Endothelial cell of umbilical vein (primary cell): ENCODE measurements around the gene ZBTB7C. TPM values are rescaled to one million over a fixed set of nuclear protein-coding genes. Genes with fewer than 3 reads are reported as not detected.

Experiments used
- Bru-seq: library from RNA; stranded (reverse); fragments of 400-500 nt; gene quantifications from one replicate; lab custom pipeline; 2021; lab: Mats Ljungman, UMichigan
- BruChase-seq, 2 experiments: library from RNA; stranded (reverse); fragments of 400-500 nt; gene quantifications; one replicate each; lab custom pipeline; 2021; lab: Mats Ljungman, UMichigan
- BruUV-seq: library from RNA; stranded (reverse); fragments of 400-500 nt; replicated peaks from 2 replicates; lab custom pipeline; 2021; lab: Mats Ljungman, UMichigan
- CTCF ChIA-PET: fragments of 300-600, 350-600 bp; sonication (Branson Sonifier 250); formaldehyde crosslinking; loops from one replicate; lab custom pipeline; 2021; ENCODE audit warnings: antibody characterized with exemption, inconsistent platforms; lab: Charles Lee
- POLR2A ChIA-PET: fragments of 300-600, 350-600 bp; sonication (Branson Sonifier 250); formaldehyde crosslinking; loops from one replicate; lab custom pipeline; 2021; ENCODE audit warnings: antibody characterized with exemption, inconsistent platforms; lab: Charles Lee
- DNase-seq: peaks from one replicate; pipeline ENCODE4 v3.0.0-alpha.2; 2011; ENCODE audit warnings: low read depth, low spot score
- FAIRE-seq: peaks from 2 replicates; lab custom pipeline; 2011; peaks lifted over from hg19 to GRCh38; lab: Jason Lieb, UNC
- H2AFZ ChIP-seq: 2 replicates; pipeline ENCODE4 v1.6.0; 2012; ENCODE audit warnings: low read depth, low read length, control low read depth, inconsistent platforms
- H3K27ac ChIP-seq: 2 replicates; pipeline ENCODE4 v1.5.1; 2011; ENCODE audit warnings: low read depth, mild to moderate bottlenecking, control low read depth, low read length, moderate library complexity; ENCODE audit not compliant: insufficient read depth
- H3K27me3 ChIP-seq, 2 experiments: 2 replicates each; pipeline versions ENCODE4 v1.6.0 to v1.6.1; 2011; ENCODE audit warnings: low read length in 2 of 2, mixed read lengths in 1 of 2; ENCODE audit not compliant: control insufficient read depth in 2 of 2, insufficient read depth in 2 of 2
- H3K36me3 ChIP-seq, 2 experiments: 2 replicates in 1 of 2; 3 replicates in 1 of 2; pipeline ENCODE4 v1.5.1; 2011; ENCODE audit warnings: low read length in 2 of 2, mild to moderate bottlenecking in 1 of 2, moderate library complexity in 1 of 2; ENCODE audit not compliant: control insufficient read depth in 2 of 2, insufficient read depth in 2 of 2; ENCODE audit errors: extremely low read depth in 1 of 2
- H3K4me1 ChIP-seq: 3 replicates; pipeline ENCODE4 v1.5.1; 2011; ENCODE audit warnings: mild to moderate bottlenecking, low read length; ENCODE audit not compliant: control insufficient read depth, insufficient read depth; ENCODE audit errors: extremely low read depth
- H3K4me2 ChIP-seq: 2 replicates; pipeline ENCODE4 v1.6.1; 2011; ENCODE audit warnings: low read length, control low read depth, mixed read lengths; ENCODE audit not compliant: insufficient read depth
- H3K4me3 ChIP-seq, 3 experiments: fragments of 200-600 bp in 1 of 3; sonication (generic), shearing (Covaris generic) in 1 of 3; replicated peaks in 1 of 3; 2 replicates each; pipeline ENCODE4 v1.5.1; 2011 to 2016; ENCODE audit warnings: control low read depth in 3 of 3, low read length in 3 of 3, mild to moderate bottlenecking in 2 of 3, inconsistent platforms in 1 of 3, low read depth in 1 of 3, moderate library complexity in 1 of 3; ENCODE audit not compliant: insufficient read depth in 1 of 3
- H3K79me2 ChIP-seq: 2 replicates; pipeline ENCODE4 v1.6.0; 2012; ENCODE audit warnings: low read length, inconsistent platforms; ENCODE audit not compliant: control insufficient read depth, insufficient read depth
- H3K9ac ChIP-seq: replicated peaks from 2 replicates; pipeline ENCODE3; 2011; ENCODE audit warnings: low read length, control low read depth; ENCODE audit not compliant: insufficient read depth; ENCODE audit errors: extremely low read depth
- H3K9me1 ChIP-seq: replicated peaks from 3 replicates; pipeline ENCODE4 v1.6.0; 2011; ENCODE audit warnings: mild to moderate bottlenecking, low read length; ENCODE audit not compliant: control insufficient read depth, insufficient read depth; ENCODE audit errors: extremely low read depth
- H3K9me3 ChIP-seq: replicated peaks from 2 replicates; pipeline ENCODE4 v1.5.1; 2012; ENCODE audit warnings: low read length, inconsistent platforms; ENCODE audit not compliant: control insufficient read depth, insufficient read depth
- H4K20me1 ChIP-seq: replicated peaks from 2 replicates; pipeline ENCODE3; 2011; ENCODE audit warnings: mild to moderate bottlenecking, low read length; ENCODE audit not compliant: control insufficient read depth, insufficient read depth; ENCODE audit errors: extremely low read depth
- CTCF ChIP-seq, 2 donors: IDR thresholded peaks; 1 replicate in 1 of 2; 2 replicates in 1 of 2; pipeline ENCODE4 v1.5.1; 2011; ENCODE audit warnings: low read length in 2 of 2, mild to moderate bottlenecking in 2 of 2, moderate library complexity in 2 of 2, control low read depth in 1 of 2, inconsistent platforms in 1 of 2, low read depth in 1 of 2; ENCODE audit not compliant: insufficient read depth in 1 of 2; ENCODE audit errors: extremely low read depth in 1 of 2
- EZH2 ChIP-seq: IDR thresholded peaks from 2 replicates; pipeline ENCODE4 v1.6.1; 2012; ENCODE audit warnings: borderline replicate concordance, low read depth, mild to moderate bottlenecking, moderate library complexity, low read length, inconsistent platforms; ENCODE audit not compliant: severe bottlenecking
- FOS ChIP-seq: IDR thresholded peaks from 2 replicates; pipeline ENCODE4 v1.6.1; 2011; ENCODE audit warnings: mild to moderate bottlenecking, low read length, moderate library complexity, borderline replicate concordance; ENCODE audit not compliant: insufficient read depth
- GATA2 ChIP-seq: IDR thresholded peaks from 2 replicates; pipeline ENCODE4 v1.7.0; 2011; ENCODE audit warnings: low read depth, mild to moderate bottlenecking, moderate library complexity, mixed read lengths, low read length; ENCODE audit not compliant: insufficient read length, insufficient read depth
- POLR2A ChIP-seq: IDR thresholded peaks from 2 replicates; pipeline ENCODE4 v1.6.1; 2012; ENCODE audit warnings: low read depth, mild to moderate bottlenecking, control low read depth, low read length
- dilution Hi-C: fragments of 300-500 bp; cut with MboI; formaldehyde crosslinking; loops from one replicate; pipeline ENCODE4 v1.15.0; 2019; ENCODE audit warnings: low sequenced_read_pairs; ENCODE audit not compliant: extremely low pct_ligation_motif_present
- intact Hi-C: fragments of 100-400 bp; cut with micrococcal nuclease; formaldehyde crosslinking; loops from one replicate; pipeline ENCODE4 v1.10.0; 2022
- long read RNA-seq: library from polyadenylated mRNA; stranded (forward); transcript quantifications from one replicate; pipeline ENCODE4 v2.0.0, GENCODE V29; 2021
- polyA minus RNA-seq, 3 experiments: library from RNA; depleted of rRNA, polyadenylated mRNA; stranded (reverse); fragments of >200 nt; gene quantifications; 1 replicate in 1 of 3; 2 replicates in 2 of 3; pipeline ENCODE4 v1.2.3, GENCODE V29; 2011
- polyA plus RNA-seq, 4 experiments: library from polyadenylated mRNA; depleted of rRNA in 3 of 4; stranded (reverse) in 3 of 4; unstranded in 1 of 4; fragments of >200 nt; gene quantifications; 2 replicates each; pipeline versions ENCODE4 v1.2.1 to v1.2.3, GENCODE V29; 2011 to 2012; ENCODE audit warnings: missing spikeins in 1 of 4
- total RNA-seq: library from RNA; stranded (reverse); gene quantifications from 2 replicates; pipeline ENCODE4 v1.2.3, GENCODE V29; 2021

The ZBTB7C gene
- total RNA-seq (not detected in 2 replicates), polyA plus RNA-seq (not detected in 2 replicates), polyA minus RNA-seq (not detected in 2 replicates), Bru-seq, nascent RNA (percentile 0 among the genes with signal in this experiment), BruChase-seq, experiment 1, labeled RNA remaining after a 6-hour chase (percentile 2 among the genes with signal in this experiment), BruChase-seq, experiment 2, labeled RNA remaining after a 2-hour chase (percentile 1 among the genes with signal in this experiment)
- polyA plus RNA-seq (2011; cell fraction: cytosol; rRNA removed) = not detected in 2 replicates
- not detected in 2 replicates for polyA plus RNA-seq (2011; cell fraction: nucleus; rRNA removed)
- not detected in 2 replicates for polyA plus RNA-seq (2012)
- 2.3 TPM for polyA minus RNA-seq (2011; cell fraction: cytosol; rRNA and poly(A)+ RNA removed)
- not detected in 2 replicates for polyA minus RNA-seq (2011; cell fraction: nucleus; rRNA and poly(A)+ RNA removed)
- long read RNA-seq = 0 reads

GRCh38 chr18:48408727-48409590, at the start of gene ZBTB7C:
Gene ZBTB7C (minus strand): TSS chr18:48409383.
- H3K9ac ChIP-seq = no peak within 1 kb of the TSS
- no peaks in the 10 kb centered on the region for H3K36me3 ChIP-seq
- FAIRE-seq (no peak), DNase-seq (peak; percentile 3)
- peaks cover 40 to 52% of the 10 kb centered on the region in 2 experiments for H3K27me3 ChIP-seq
- no peaks in the 10 kb centered on the region for H4K20me1 ChIP-seq
- no peaks in the 10 kb centered on the region for H3K79me2 ChIP-seq
- H3K4me3 ChIP-seq = peak within 1 kb of the TSS; percentile 42 to 52 (median 49)
- peak within 1 kb of the TSS; percentile 58 for H3K4me2 ChIP-seq
- ChIA-PET POLR2A (no interaction called here), CTCF (interaction anchor here (1.3 kb wide), 1 partner anchor 13 kb away, joined by 6 read pairs; no protein-coding TSS in a partner anchor)
- no peaks in the 10 kb centered on the region for H3K9me3 ChIP-seq
- H3K4me1 ChIP-seq = peaks cover 4% of the 10 kb centered on the region
- H2AFZ ChIP-seq = peak within 1 kb of the TSS; percentile 57
- H3K9me1 ChIP-seq = peaks cover 2% of the 10 kb centered on the region
- no TSS peak for BruUV-seq
- H3K27ac ChIP-seq = no peak within 1 kb of the TSS
- intact Hi-C loops = no loop called here
- TF ChIP-seq EZH2 (peak; percentile 89), GATA2 (no peak), CTCF (IDR thresholded peaks at IDR 0.05; ENCODE audit: extremely low read depth in 1 of 2, insufficient read depth in 1 of 2, low read depth in 1 of 2, low read length in 2 of 2) (no peak), POLR2A (no peak), FOS (no peak)
- dilution Hi-C loops = no loop called here
